ENCODE results near the gene ZNF608. TPM values are rescaled to one million over a fixed set of nuclear protein-coding genes. Genes with fewer than 3 reads are reported as not detected.

The ZNF608 gene, protein sequence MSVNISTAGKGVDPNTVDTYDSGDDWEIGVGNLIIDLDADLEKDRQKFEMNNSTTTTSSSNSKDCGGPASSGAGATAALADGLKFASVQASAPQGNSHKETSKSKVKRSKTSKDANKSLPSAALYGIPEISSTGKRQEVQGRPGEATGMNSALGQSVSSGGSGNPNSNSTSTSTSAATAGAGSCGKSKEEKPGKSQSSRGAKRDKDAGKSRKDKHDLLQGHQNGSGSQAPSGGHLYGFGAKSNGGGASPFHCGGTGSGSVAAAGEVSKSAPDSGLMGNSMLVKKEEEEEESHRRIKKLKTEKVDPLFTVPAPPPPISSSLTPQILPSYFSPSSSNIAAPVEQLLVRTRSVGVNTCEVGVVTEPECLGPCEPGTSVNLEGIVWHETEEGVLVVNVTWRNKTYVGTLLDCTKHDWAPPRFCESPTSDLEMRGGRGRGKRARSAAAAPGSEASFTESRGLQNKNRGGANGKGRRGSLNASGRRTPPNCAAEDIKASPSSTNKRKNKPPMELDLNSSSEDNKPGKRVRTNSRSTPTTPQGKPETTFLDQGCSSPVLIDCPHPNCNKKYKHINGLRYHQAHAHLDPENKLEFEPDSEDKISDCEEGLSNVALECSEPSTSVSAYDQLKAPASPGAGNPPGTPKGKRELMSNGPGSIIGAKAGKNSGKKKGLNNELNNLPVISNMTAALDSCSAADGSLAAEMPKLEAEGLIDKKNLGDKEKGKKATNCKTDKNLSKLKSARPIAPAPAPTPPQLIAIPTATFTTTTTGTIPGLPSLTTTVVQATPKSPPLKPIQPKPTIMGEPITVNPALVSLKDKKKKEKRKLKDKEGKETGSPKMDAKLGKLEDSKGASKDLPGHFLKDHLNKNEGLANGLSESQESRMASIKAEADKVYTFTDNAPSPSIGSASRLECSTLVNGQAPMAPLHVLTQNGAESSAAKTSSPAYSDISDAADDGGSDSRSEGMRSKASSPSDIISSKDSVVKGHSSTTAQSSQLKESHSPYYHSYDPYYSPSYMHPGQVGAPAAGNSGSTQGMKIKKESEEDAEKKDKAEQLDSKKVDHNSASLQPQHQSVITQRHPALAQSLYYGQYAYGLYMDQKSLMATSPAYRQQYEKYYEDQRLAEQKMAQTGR (N-terminal part only)
- 5.6 TPM for total RNA-seq (2021; ENCODE audit: unreplicated experiment)
- polyA plus RNA-seq (2012): 2.3 and 2.7 TPM in 2 replicates
- percentile 49 among the genes with signal in this experiment for Bru-seq, nascent RNA
- percentile 29 among the genes with signal in this experiment for BruChase-seq, experiment 1, labeled RNA remaining after a 6-hour chase
- BruChase-seq, experiment 2, labeled RNA remaining after a 2-hour chase: percentile 47 among the genes with signal in this experiment
- long read RNA-seq, partial matches to known transcripts: 3 of 4 reads
- long read RNA-seq, other reads (novel, unspliced or antisense): 1 of 4 reads

DNA sequence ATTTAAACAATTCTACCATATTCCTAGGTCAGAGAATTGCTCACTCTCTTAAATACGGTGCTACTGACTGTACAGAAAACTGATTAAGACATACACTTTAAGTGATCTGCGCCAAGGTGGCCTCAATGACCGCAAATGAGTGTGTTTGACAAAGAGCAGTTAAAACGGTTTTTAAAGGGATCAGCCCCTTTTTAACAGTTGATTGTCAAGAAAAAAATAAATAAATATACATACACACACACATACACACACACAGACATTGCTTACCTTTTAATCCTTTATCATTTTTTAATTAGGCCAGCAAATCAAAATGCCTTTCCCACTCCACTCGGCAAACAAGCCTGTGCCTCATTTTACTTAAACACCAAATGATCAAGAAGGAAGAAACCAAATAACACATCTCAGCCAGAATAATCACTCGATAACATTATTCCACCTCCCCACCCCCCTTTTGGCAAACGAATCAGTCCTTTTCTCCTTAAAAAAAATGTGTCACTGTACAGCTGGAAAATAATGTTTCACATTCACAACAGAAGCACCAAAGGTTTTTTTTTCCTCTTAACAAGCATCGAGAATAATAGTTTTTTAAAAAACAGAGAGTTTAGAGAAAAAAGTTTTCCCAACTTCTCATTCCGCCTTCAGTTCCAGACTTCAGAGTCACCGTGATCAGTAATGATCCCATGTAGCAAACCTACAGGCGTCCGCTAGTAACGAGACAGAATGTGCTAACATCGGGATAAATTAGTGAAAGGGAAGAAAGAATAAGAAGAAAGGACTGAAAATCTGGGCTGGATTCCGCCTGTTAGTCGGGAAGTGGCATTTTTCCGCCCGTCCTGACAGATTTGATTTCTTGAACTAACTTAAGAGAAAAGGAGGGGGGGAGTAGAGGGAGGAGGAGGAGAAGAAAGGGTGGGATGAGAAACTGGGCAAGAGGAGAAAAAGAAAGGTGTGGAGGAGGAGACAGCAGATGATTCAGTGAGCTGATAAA, at the start of gene ZNF608:
TSS of gene ZNF608 (minus strand) at position 712 of the 988 bp plus-strand sequence. CDS start 1,650 bp downstream, outside the sequence.
- H3K27me3 ChIP-seq (ENCODE audit: insufficient read depth, low read length): no peaks in the 10 kb centered on the region
- peak within 1 kb of the TSS; percentile 89 for H2AFZ ChIP-seq (ENCODE audit: low read depth, low read length, poor library complexity, severe bottlenecking)
- intact Hi-C loops (cut with micrococcal nuclease): loop anchor here (10.0 kb wide), 1 partner anchor 791 kb away; no protein-coding TSS in a partner anchor
- H3K9me2 ChIP-seq (ENCODE audit: insufficient read depth): no peaks in the 10 kb centered on the region
- ChIA-PET CTCF (no interaction called here), POLR2A (interaction anchor here (0.7 to 2.5 kb wide), 3 partner anchors 26 to 89 kb away, joined by 3 to 8 read pairs (median 6); no protein-coding TSS in a partner anchor), RAD21 (ENCODE audit: low non-redundant PET in 1 of 2, low total read pairs in 2 of 2, uncharacterized antibody in 2 of 2, unreplicated experiment in 2 of 2) (interaction anchor here in 1 of 2 experiments (0.6 kb wide), 1 partner anchor 19 kb away, joined by 3 read pairs; no protein-coding TSS in a partner anchor)
- H4K20me1 ChIP-seq (ENCODE audit: insufficient read depth): no peaks in the 10 kb centered on the region
- no peaks in the 10 kb centered on the region for H3K79me2 ChIP-seq (ENCODE audit: insufficient read depth, low read length)
- peak within 1 kb of the TSS; percentile 66 for H3K27ac ChIP-seq (ENCODE audit: low read depth, low read length)
- peaks cover 52 to 69% of the 10 kb centered on the region in 2 experiments for H3K4me1 ChIP-seq (ENCODE audit: control insufficient read depth in 1 of 2, insufficient read depth in 2 of 2, low read length in 2 of 2)
- TF ChIP-seq SP1 (IDR thresholded peaks at IDR 0.05; ENCODE audit: low read depth) (peak; percentile 21; the same call in 1 of the 2 replicates), JUND (IDR thresholded peaks at IDR 0.05) (no peak; the same call in 1 of the 2 replicates), POLR2A (IDR thresholded peaks at IDR 0.05; ENCODE audit: borderline replicate concordance, extremely low read depth, insufficient read depth, insufficient read length) (no peak)
- no TSS peak for BruUV-seq (replicated peaks)
- no peaks in the 10 kb centered on the region for H3K36me3 ChIP-seq (ENCODE audit: control insufficient read depth in 1 of 2, insufficient read depth in 2 of 2, low read length in 2 of 2)
- no peaks in the 10 kb centered on the region for H3K9me3 ChIP-seq (ENCODE audit: control insufficient read depth in 1 of 2, insufficient read depth in 1 of 2, low read depth in 1 of 2, low read length in 2 of 2)
- H3K4me2 ChIP-seq (ENCODE audit: low read length): peak within 1 kb of the TSS; percentile 95
- DNase-seq (ENCODE audit: low read depth, low spot score): no peak
- ATAC-seq: no peak
- H3K4me3 ChIP-seq (replicated peaks in 1 of 2; ENCODE audit: low read depth in 1 of 2, low read length in 2 of 2): peak within 1 kb of the TSS; percentile 65 to 68
- H3K9ac ChIP-seq (ENCODE audit: low read length): peak within 1 kb of the TSS; percentile 67

All from HCT116 (cell line).